K562 (cell line): ENCODE measurements around the gene RNF112. TPM values are rescaled to one million over a fixed set of nuclear protein-coding genes. Genes with fewer than 3 reads are reported as not detected.

Experiments
- ATAC-seq: fragments of 200-7000 bp; cut with Tn5 transposase; 3 replicates; pipeline ENCODE4 v1.9.1; 2020; ENCODE audit warnings: moderate library complexity
- BruUV-seq: library from RNA; stranded (reverse); fragments of 400-500 nt; replicated peaks from 2 replicates; lab custom pipeline; 2021; lab: Mats Ljungman, UMichigan
- CTCF ChIA-PET: fragments of 300-600 bp; formaldehyde crosslinking; extraction: SDS; loops from one replicate; lab custom pipeline; 2021; ENCODE audit warnings: low intra/inter-chr PET ratio; lab: Yijun Ruan, JAX
- POLR2A ChIA-PET: fragments of 300-600, 350-650 bp; sonication (Branson Sonifier 250); formaldehyde crosslinking; extraction: SDS; loops from one replicate; lab custom pipeline; 2021; ENCODE audit warnings: antibody characterized with exemption, inconsistent platforms; lab: Yijun Ruan, JAX
- DNase-seq, 4 experiments: peaks; one replicate each; pipeline versions ENCODE4 v3.0.0 to v3.0.0-alpha.2; 2011 to 2018; ENCODE audit warnings: low spot score in 3 of 4, mixed read lengths in 3 of 4; ENCODE audit errors: extremely low read depth in 1 of 4
- FAIRE-seq: peaks from 2 replicates; lab custom pipeline; 2011; peaks lifted over from hg19 to GRCh38; lab: Jason Lieb, UNC
- H2AFZ ChIP-seq: 2 replicates; pipeline ENCODE4 v1.6.0; 2011; ENCODE audit warnings: low read depth, low read length, control low read depth, inconsistent platforms
- H3K27ac ChIP-seq: fragments of 200-600 bp; 3 replicates; pipeline ENCODE4 v1.8.0; 2011; ENCODE audit warnings: low read depth, mild to moderate bottlenecking, control low read depth, inconsistent platforms, low read length, moderate library complexity, mixed read lengths; ENCODE audit errors: extremely low read depth
- H3K27me3 ChIP-seq, 2 experiments: fragments of 300-600 bp in 1 of 2; 2 replicates in 1 of 2; 3 replicates in 1 of 2; pipeline versions ENCODE4 v1.6.0 to v1.8.0; 2011; ENCODE audit warnings: inconsistent platforms in 2 of 2, low read length in 2 of 2, mild to moderate bottlenecking in 1 of 2, mixed read lengths in 1 of 2, moderate library complexity in 1 of 2; ENCODE audit not compliant: control insufficient read depth in 2 of 2, insufficient read depth in 2 of 2
- H3K36me3 ChIP-seq: fragments of 300-600 bp; 3 replicates; pipeline ENCODE4 v1.8.0; 2011; ENCODE audit warnings: mild to moderate bottlenecking, low read length, inconsistent platforms; ENCODE audit not compliant: control insufficient read depth, insufficient read depth
- H3K4me1 ChIP-seq, 2 experiments: fragments of 200-600 bp in 1 of 2; replicated peaks in 1 of 2; 2 replicates in 1 of 2; 3 replicates in 1 of 2; pipeline versions ENCODE4 v1.5.1 to v1.8.0; 2011; ENCODE audit warnings: inconsistent platforms in 2 of 2, low read length in 2 of 2, mild to moderate bottlenecking in 1 of 2, mixed read lengths in 1 of 2, moderate library complexity in 1 of 2; ENCODE audit not compliant: control insufficient read depth in 2 of 2, insufficient read depth in 2 of 2
- H3K4me2 ChIP-seq: 2 replicates; pipeline ENCODE4 v1.6.1; 2011; ENCODE audit warnings: low read length, control low read depth, inconsistent platforms, mixed read lengths; ENCODE audit not compliant: insufficient read depth
- H3K4me3 ChIP-seq: fragments of 200-600 bp; sonication (generic), shearing (Covaris generic); 2 replicates; pipeline ENCODE4 v1.5.1; 2016; ENCODE audit warnings: control low read depth, inconsistent platforms
- H3K79me2 ChIP-seq: fragments of 200-600 bp; 3 replicates; pipeline ENCODE4 v1.8.0; 2011; ENCODE audit warnings: low read length, inconsistent platforms; ENCODE audit not compliant: control insufficient read depth, insufficient read depth
- H3K9ac ChIP-seq, 2 experiments: 2 replicates each; pipeline versions ENCODE4 v1.6.0 to v1.6.1; 2011; ENCODE audit warnings: low read depth in 2 of 2, low read length in 2 of 2, control low read depth in 1 of 2, inconsistent platforms in 1 of 2, mild to moderate bottlenecking in 1 of 2, mixed read lengths in 1 of 2; ENCODE audit not compliant: insufficient read depth in 1 of 2
- H3K9me1 ChIP-seq: one replicate; pipeline ENCODE4 v1.6.0; 2011; ENCODE audit warnings: inconsistent platforms, mild to moderate bottlenecking, low read length, moderate library complexity; ENCODE audit not compliant: control insufficient read depth, insufficient read depth
- H3K9me3 ChIP-seq: replicated peaks from 2 replicates; pipeline ENCODE4 v1.5.1; 2011; ENCODE audit warnings: low read depth, low read length, inconsistent platforms; ENCODE audit not compliant: control insufficient read depth, insufficient read depth
- H4K20me1 ChIP-seq: replicated peaks from 2 replicates; pipeline ENCODE4 v1.6.1; 2011; ENCODE audit warnings: low read length, inconsistent platforms, mixed read lengths; ENCODE audit not compliant: control insufficient read depth, insufficient read depth
- BRD4 ChIP-seq: fragments of 200-600 bp; sonication (generic); IDR thresholded peaks from 2 replicates; pipeline ENCODE4 v1.6.1; 2017; ENCODE audit warnings: inconsistent platforms
- CHD1 ChIP-seq: fragments of 200-600 bp; sonication (generic); IDR thresholded peaks from one replicate; pipeline ENCODE4 v1.6.1; 2012; ENCODE audit warnings: mild to moderate bottlenecking, moderate library complexity, low read length, inconsistent platforms
- JUND ChIP-seq, 2 experiments: IDR thresholded peaks; 2 replicates in 1 of 2; 3 replicates in 1 of 2; pipeline ENCODE4 v1.6.1; 2011; ENCODE audit warnings: borderline replicate concordance in 2 of 2, low read depth in 2 of 2, low read length in 2 of 2, improper control_type of control experiment in 1 of 2, missing biosample characterization in 1 of 2, missing genetic modification characterization in 1 of 2, missing genetic modification reagents in 1 of 2
- MAFF ChIP-seq: IDR thresholded peaks from 2 replicates; pipeline ENCODE4 v1.6.1; 2012; ENCODE audit warnings: low read length, improper control_type of control experiment
- MCM2 ChIP-seq: fragments of 450-650 bp; IDR thresholded peaks from 2 replicates; pipeline ENCODE4 v1.6.1; 2017; ENCODE audit warnings: low read depth, mild to moderate bottlenecking
- PKNOX1 ChIP-seq: fragments of 450-650 bp; IDR thresholded peaks from 2 replicates; pipeline ENCODE4 v1.6.1; 2016
- RBM39 ChIP-seq: fragments of 200-400 bp; formaldehyde crosslinking; optimal IDR thresholded peaks from 2 replicates; pipeline ENCODE3; 2018; ENCODE audit warnings: low read depth, low read length
- SMARCA4 ChIP-seq: fragments of 450-650 bp; IDR thresholded peaks from 2 replicates; pipeline ENCODE4 v1.6.1; 2016
- SRF ChIP-seq, 2 experiments: fragments of 250-450, 450-650 bp in 1 of 2; sonication (Bioruptor Pico) in 1 of 2; sonication (generic) in 1 of 2; formaldehyde crosslinking; IDR thresholded peaks; 2 replicates each; pipeline versions ENCODE4 v1.5.0 to v1.5.1; 2020 to 2022; ENCODE audit warnings: mild to moderate bottlenecking in 1 of 2, missing genetic modification reagents in 1 of 2
- STAT5B ChIP-seq: fragments of 250-450 bp; sonication (Bioruptor Pico); IDR thresholded peaks from 2 replicates; pipeline ENCODE4 v1.8.0; 2021; ENCODE audit warnings: mild to moderate bottlenecking, inconsistent platforms
- SUPT5H ChIP-seq: fragments of 450-650 bp; IDR thresholded peaks from 2 replicates; pipeline ENCODE4 v1.6.1; 2016
- TARDBP ChIP-seq: fragments of 450-650 bp; IDR thresholded peaks from 2 replicates; pipeline ENCODE4 v1.6.1; 2016
- ZNF586 ChIP-seq: fragments of 450-650 bp; formaldehyde crosslinking; conservative IDR thresholded peaks from 2 replicates; pipeline ENCODE4 v1.4.0; 2020; ENCODE audit warnings: mild to moderate bottlenecking, moderate library complexity
- ZNF79 ChIP-seq: fragments of 250-450 bp; sonication (Bioruptor Pico); IDR thresholded peaks from 2 replicates; pipeline ENCODE4 v1.4.0; 2020; ENCODE audit warnings: low read depth, mild to moderate bottlenecking, moderate library complexity
- WGBS: fragments of 100-300 bp; shearing (Covaris generic); methylation state at CpG from one replicate; pipeline ENCODE4 v1.1.6; 2016; ENCODE audit warnings: low coverage, mixed read lengths; ENCODE audit not compliant: insufficient coverage; ENCODE audit errors: missing lambda C conversion rate; 5-methylcytosine and 5-hydroxymethylcytosine counted together
- in situ Hi-C: fragments of 300-500 bp; cut with MboI; formaldehyde crosslinking; loops from 4 replicates; pipeline ENCODE4 v1.15.0; 2018; ENCODE audit warnings: inconsistent platforms, mixed read lengths
- intact Hi-C: fragments of 100-400 bp; cut with micrococcal nuclease; formaldehyde crosslinking; loops from 2 replicates; pipeline ENCODE4 v1.14.2; 2022
- polyA plus RNA-seq, 8 experiments: library from polyadenylated mRNA; depleted of rRNA in 4 of 8; stranded (reverse) in 5 of 8; unstranded in 3 of 8; fragments of >200 nt; fragmentation: Nextera tagmentation in 2 of 8; fragmentation: Illumina TruSeq in 1 of 8; extraction: Ambion mirVana in 2 of 8; extraction: Trizol in 1 of 8; gene quantifications; 2 replicates each; pipeline versions ENCODE4 v1.2.1 to v1.2.3, GENCODE V29; 2011 to 2014; ENCODE audit warnings: inconsistent platforms in 1 of 8, missing spikeins in 1 of 8
- total RNA-seq, 7 experiments: library from RNA; depleted of rRNA in 6 of 7; stranded (reverse); fragments of >200 nt in 6 of 7; fragmentation: Illumina TruSeq in 2 of 7; extraction: Trizol in 2 of 7; gene quantifications; 2 replicates each; pipeline versions ENCODE4 v1.2.1 to v1.2.3, GENCODE V29; 2011 to 2021; ENCODE audit warnings: low replicate concordance in 1 of 7
- TF ChIP-seq, protein P1 (sequence below): fragments of 450-650 bp; IDR thresholded peaks from 2 replicates; pipeline ENCODE4 v1.7.0; 2016; ENCODE audit warnings: borderline replicate concordance
- TF ChIP-seq, protein P2 (sequence below): fragments of 450-650 bp; conservative IDR thresholded peaks from 2 replicates; pipeline ENCODE4 v1.6.1; 2016; ENCODE audit warnings: missing genetic modification characterization, low read depth, mild to moderate bottlenecking, missing compliant biosample characterization, moderate library complexity

RNF112 gene
- total and polyA plus RNA-seq, 9 of the 15 experiments (the other 6 are each of a cell fraction or from before 2014, with no cell fraction given), result 0.05 TPM; not detected in 8

GRCh38 chr17:19376811-19377210 is 34.2 kb upstream of the RNF112 start:
- FAIRE-seq, result peak; percentile 74

More at GRCh38 chr17:19376811-19377210, 34.2 kb upstream of the RNF112 start:
- in situ Hi-C loops, result no loop called here
- H3K9me1 ChIP-seq, result no peaks in the 10 kb centered on the region
- DNase-seq, result peak in 1 of 4 experiments; percentile 37
- H3K27me3 ChIP-seq, result no peaks in the 10 kb centered on the region; a peak in 1 of 5 replicates
- H2AFZ ChIP-seq, result peak overlapping the region; percentile 98
- H3K27ac ChIP-seq, result peak overlapping the region; percentile 83; the same call in 2 of the 3 replicates
- no peaks in the 10 kb centered on the region for H4K20me1 ChIP-seq
- ChIA-PET CTCF (no interaction called here), POLR2A (interaction anchor here (2.2 kb wide), 1 partner anchor 14 kb away, joined by 11 read pairs; the partner anchor contains the start of gene B9D1)
- no peak for TF ChIP-seq BRD4
- peak; percentile 16 for TF ChIP-seq CHD1
- TF ChIP-seq SUPT5H, result no peak
- TF ChIP-seq MAFF, result no peak
- no peak for TF ChIP-seq JUND (IDR thresholded peaks at IDR 0.05; ENCODE audit: borderline replicate concordance, low read depth, low read length)
- no peak for TF ChIP-seq JUND (tag; IDR thresholded peaks at IDR 0.05; ENCODE audit: borderline replicate concordance, low read depth, low read length)
- TF ChIP-seq PKNOX1, result peak; percentile 78
- TF ChIP-seq RBM39, result no peak
- TF ChIP-seq ZNF79, result no peak
- TF ChIP-seq, protein P1, sequence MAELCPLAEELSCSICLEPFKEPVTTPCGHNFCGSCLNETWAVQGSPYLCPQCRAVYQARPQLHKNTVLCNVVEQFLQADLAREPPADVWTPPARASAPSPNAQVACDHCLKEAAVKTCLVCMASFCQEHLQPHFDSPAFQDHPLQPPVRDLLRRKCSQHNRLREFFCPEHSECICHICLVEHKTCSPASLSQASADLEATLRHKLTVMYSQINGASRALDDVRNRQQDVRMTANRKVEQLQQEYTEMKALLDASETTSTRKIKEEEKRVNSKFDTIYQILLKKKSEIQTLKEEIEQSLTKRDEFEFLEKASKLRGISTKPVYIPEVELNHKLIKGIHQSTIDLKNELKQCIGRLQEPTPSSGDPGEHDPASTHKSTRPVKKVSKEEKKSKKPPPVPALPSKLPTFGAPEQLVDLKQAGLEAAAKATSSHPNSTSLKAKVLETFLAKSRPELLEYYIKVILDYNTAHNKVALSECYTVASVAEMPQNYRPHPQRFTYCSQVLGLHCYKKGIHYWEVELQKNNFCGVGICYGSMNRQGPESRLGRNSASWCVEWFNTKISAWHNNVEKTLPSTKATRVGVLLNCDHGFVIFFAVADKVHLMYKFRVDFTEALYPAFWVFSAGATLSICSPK, result no peak
- no peak for TF ChIP-seq SMARCA4
- no peak for TF ChIP-seq TARDBP
- TF ChIP-seq MCM2, result no peak
- TF ChIP-seq STAT5B (CRISPR knock-in tag), result no peak
- no peak for TF ChIP-seq SRF (CRISPR knock-in tag; IDR thresholded peaks at IDR 0.05)
- no peak for TF ChIP-seq ZNF586 (CRISPR knock-in tag)
- TF ChIP-seq, protein P2, sequence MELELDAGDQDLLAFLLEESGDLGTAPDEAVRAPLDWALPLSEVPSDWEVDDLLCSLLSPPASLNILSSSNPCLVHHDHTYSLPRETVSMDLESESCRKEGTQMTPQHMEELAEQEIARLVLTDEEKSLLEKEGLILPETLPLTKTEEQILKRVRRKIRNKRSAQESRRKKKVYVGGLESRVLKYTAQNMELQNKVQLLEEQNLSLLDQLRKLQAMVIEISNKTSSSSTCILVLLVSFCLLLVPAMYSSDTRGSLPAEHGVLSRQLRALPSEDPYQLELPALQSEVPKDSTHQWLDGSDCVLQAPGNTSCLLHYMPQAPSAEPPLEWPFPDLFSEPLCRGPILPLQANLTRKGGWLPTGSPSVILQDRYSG, result 0 out of 2 replicates have a peak, but pooled peaks have one; percentile 19
- TF ChIP-seq, all 486 proteins: peak for 3
- H3K9ac ChIP-seq, result peak overlapping the region in 1 of 2 experiments; percentile 83; a peak in 2 of 4 replicates
- H3K9me3 ChIP-seq, result no peaks in the 10 kb centered on the region
- BruUV-seq, result no TSS peak
- H3K4me3 ChIP-seq, result peak overlapping the region; percentile 65
- H3K4me1 ChIP-seq, result peaks cover 0 to 11% of the 10 kb centered on the region in 2 experiments; a peak in 3 of 5 replicates
- H3K36me3 ChIP-seq, result peaks cover 21% of the 10 kb centered on the region; the same call in 1 of the 3 replicates
- whole genome bisulfite sequencing, result 0% methylated on average over 2 of the region's 2 CpGs
- intact Hi-C loops, result no loop called here
- peaks cover 9% of the 10 kb centered on the region; the same call in 2 of the 3 replicates for H3K79me2 ChIP-seq
- H3K4me2 ChIP-seq, result peak overlapping the region; percentile 87
- ATAC-seq, result no peak
